GM13976 (cell line): ENCODE results near the gene OR9A2.

Experiments
- DNase-seq: peaks from one replicate; pipeline ENCODE4 v3.0.0; 2012; ENCODE audit warnings: low spot score
- in situ Hi-C: fragments of 300-500 bp; cut with MboI; formaldehyde crosslinking; loops from one replicate; pipeline ENCODE4 v1.12.0; 2022; ENCODE audit warnings: low sequenced_read_pairs, mixed read lengths, inconsistent platforms; ENCODE audit not compliant: unreplicated experiment
- TF ChIP-seq, protein P1 (sequence below): IDR thresholded peaks from 2 replicates; pipeline ENCODE4 v1.5.1; 2012; ENCODE audit warnings: borderline replicate concordance, mild to moderate bottlenecking; ENCODE audit not compliant: insufficient read depth; ENCODE audit errors: extremely low read depth, missing control alignments, control extremely low read depth

The OR9A2 gene

DNA sequence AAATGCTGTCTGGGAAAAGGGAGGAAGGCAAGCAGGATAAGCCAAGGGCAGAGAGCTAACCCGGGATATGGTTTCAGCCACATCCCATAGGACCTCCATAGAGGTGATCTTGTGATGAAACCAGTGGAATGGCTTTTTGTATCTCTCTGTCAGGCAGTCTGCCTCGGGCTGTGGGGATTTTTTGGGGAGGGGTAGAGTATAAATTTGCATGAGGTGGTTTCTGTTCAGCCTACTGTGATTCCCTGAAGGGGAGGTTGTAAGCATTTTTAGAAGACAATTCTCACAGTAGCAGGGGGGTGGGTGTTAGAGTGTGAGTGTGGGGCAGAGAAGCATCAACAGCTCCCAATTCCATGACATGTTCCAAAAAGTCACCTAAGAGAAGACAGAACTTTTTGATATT, 11.8 kb downstream of the OR9A2 start:
- in situ Hi-C loops: loop anchor here (25.0 kb wide), 1 partner anchor 378 kb away; no protein-coding TSS in a partner anchor
- DNase-seq: no peak
- TF ChIP-seq, protein P1, sequence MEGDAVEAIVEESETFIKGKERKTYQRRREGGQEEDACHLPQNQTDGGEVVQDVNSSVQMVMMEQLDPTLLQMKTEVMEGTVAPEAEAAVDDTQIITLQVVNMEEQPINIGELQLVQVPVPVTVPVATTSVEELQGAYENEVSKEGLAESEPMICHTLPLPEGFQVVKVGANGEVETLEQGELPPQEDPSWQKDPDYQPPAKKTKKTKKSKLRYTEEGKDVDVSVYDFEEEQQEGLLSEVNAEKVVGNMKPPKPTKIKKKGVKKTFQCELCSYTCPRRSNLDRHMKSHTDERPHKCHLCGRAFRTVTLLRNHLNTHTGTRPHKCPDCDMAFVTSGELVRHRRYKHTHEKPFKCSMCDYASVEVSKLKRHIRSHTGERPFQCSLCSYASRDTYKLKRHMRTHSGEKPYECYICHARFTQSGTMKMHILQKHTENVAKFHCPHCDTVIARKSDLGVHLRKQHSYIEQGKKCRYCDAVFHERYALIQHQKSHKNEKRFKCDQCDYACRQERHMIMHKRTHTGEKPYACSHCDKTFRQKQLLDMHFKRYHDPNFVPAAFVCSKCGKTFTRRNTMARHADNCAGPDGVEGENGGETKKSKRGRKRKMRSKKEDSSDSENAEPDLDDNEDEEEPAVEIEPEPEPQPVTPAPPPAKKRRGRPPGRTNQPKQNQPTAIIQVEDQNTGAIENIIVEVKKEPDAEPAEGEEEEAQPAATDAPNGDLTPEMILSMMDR: no peak

DNA sequence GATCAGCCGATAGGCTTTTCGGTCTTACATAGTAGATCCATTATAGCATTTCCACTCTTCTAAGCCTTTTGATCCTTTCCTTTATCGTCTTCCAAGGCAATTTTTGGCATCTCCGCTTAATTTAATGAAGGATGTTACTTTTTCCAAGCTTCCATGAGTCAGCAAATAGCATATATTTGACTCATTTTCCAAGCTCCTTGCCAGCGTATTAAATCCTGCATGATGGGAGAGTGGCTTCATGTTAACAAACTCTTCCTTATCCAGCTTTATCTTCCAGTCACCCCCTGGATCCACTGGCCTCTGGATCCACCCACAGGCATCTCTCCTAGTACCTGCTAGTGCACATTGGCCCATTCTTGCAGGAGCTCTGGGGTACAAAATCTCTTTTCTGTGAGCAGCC, 13.0 kb downstream of the OR9A2 start:
- in situ Hi-C loops: loop anchor here (5.0 to 25.0 kb wide), 2 partner anchors 198 to 377 kb away; no protein-coding TSS in a partner anchor
- TF ChIP-seq, protein P1: no peak
- no peak for DNase-seq

DNA sequence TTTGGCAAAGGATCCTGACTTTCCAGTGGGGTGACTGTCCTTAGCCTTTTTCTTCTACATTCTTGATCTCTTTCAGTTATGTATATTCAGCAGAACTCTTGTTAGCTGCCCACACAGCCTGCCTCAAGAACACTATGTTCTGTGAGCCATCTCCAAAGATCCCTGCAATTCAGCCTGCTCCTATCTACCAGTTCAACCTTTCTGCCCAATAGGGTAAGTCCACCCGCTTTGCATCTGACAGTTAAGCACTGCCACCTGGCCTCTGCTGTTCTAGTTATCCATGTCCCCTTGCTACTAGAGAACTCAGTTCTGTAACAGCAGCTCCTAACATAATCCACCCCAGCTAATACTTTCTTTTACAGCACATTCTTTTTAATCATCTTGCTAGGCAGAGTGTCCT, 13.5 kb downstream of the OR9A2 start:
- DNase-seq: no peak
- in situ Hi-C loops: loop anchor here (5.0 to 25.0 kb wide), 2 partner anchors 199 to 376 kb away; no protein-coding TSS in a partner anchor
- TF ChIP-seq, protein P1: no peak

DNA sequence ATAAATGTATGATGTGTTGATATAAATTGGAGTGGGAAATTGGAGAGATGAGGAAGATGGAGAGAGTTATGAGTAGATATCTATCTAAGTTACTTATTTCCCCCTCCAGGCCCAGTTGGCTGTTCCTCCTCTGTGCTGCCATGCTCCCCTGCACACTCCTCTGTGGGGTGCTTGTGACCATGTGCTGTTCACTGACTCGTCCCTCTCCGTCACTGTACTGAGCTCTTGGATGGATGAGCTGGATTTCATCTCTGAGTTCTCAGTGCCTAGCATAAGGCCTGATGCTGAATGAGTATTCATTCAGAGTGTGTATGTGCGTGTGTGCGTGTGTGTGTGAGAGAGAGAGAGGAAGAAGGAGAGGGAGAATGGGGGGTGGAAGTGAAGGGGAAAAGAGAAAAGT, 14.5 kb downstream of the OR9A2 start:
- in situ Hi-C loops: loop anchor here (5.0 to 25.0 kb wide), 2 partner anchors 200 to 375 kb away; no protein-coding TSS in a partner anchor
- TF ChIP-seq, protein P1: no peak
- no peak for DNase-seq

DNA sequence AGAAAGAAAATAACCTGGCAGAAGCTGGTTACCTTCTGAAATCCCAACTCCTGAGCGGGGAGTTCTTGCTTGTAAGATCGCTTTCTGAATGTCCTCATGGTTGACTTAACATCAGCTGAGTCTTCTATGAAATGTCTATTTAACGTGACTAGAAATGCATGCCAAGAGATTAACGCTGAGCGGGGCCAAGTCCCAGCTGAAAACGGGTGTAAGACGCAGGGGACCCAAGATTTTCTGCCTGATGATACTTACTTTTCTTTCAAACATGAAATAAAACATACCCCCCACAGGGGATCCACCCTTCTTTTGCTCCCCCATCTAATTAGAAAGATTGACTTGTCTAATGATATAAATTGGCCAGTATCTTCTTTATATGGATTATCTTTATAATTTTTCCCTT, 14.9 kb downstream of the OR9A2 start:
- in situ Hi-C loops: loop anchor here (5.0 to 25.0 kb wide), 2 partner anchors 200 to 375 kb away; no protein-coding TSS in a partner anchor
- TF ChIP-seq, protein P1: no peak

DNA sequence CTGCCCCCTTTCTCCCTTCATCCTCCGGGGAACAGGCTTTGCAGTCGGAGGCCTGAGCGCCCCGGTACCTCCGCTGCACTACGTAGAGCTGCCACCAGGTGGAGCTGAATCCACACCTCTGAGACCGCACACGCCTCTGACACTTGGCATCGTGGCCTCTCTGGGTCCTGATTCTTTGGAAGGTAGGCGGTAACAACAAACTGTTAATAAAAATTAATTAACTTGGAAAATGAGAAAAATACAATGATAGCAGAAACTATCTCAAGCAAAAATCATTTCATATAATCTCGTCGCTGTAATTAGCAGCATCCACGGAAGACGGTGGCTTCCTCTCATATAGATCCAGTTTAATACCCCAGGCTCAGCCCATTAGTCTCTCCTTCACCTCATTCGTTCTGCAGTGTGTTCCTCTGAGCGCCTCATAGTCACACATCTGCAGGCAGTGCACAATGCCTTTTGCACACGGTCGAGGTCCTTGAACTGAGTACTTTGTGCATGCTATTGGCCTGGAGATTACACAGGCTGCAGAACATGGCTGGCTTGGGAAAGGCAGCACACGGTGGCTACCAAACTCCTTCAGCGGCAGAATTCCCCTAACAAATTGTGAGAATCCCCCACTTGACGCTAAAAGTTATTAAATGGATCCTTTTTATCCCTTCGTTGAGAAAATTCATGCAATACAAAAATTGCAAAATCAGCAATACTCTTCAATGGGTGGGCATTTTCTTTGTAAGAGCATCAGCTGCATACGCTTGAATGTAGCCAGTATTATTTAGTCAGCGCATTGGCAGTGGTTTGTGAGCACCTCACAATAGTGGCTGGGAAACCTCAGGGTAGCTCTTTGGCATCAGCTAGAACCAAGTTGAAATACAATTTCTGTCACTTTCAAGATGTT, 18.7 kb downstream of the OR9A2 start:
- in situ Hi-C loops: loop anchor here (10.0 to 25.0 kb wide), 2 partner anchors 133 to 371 kb away; no protein-coding TSS in a partner anchor
- TF ChIP-seq, protein P1: peak; percentile 90
- DNase-seq: peak; percentile 64

More for the DNA sequence above, 14.9 kb downstream of the OR9A2 start:
- DNase-seq: no peak
